ENCODE data around the gene ZC3H7A.

ZC3H7A gene

GRCh38 chr16:11740567-11740966 lies 56.5 kb downstream of the ZC3H7A start:
- DNase-seq (ENCODE audit: low read depth in 4 of 4, low spot score in 1 of 4) = no peak

- no peak for DNase-seq (ENCODE audit: low read depth in 4 of 4, low spot score in 1 of 4)
Observed at GRCh38 chr16:11738742-11739544, 58.1 kb downstream of the ZC3H7A start.

GRCh38 chr16:11737713-11738112 lies 59.3 kb downstream of the ZC3H7A start:
- DNase-seq (ENCODE audit: low read depth in 4 of 4, low spot score in 1 of 4) = no peak

- DNase-seq (ENCODE audit: low read depth in 4 of 4, low spot score in 1 of 4) = no peak
Observed at GRCh38 chr16:11736903-11737302, 60.2 kb downstream of the ZC3H7A start.

GRCh38 chr16:11735787-11736186 lies 61.3 kb downstream of the ZC3H7A start:
- DNase-seq (ENCODE audit: low read depth in 4 of 4, low spot score in 1 of 4) = no peak

GRCh38 chr16:11734653-11735043 lies 62.4 kb downstream of the ZC3H7A start:
- no peak for DNase-seq (ENCODE audit: low read depth in 4 of 4, low spot score in 1 of 4)

- DNase-seq (ENCODE audit: low read depth in 4 of 4, low spot score in 1 of 4) = no peak
Observed at GRCh38 chr16:11734025-11734652, 62.9 kb downstream of the ZC3H7A start.

GRCh38 chr16:11731222-11731621 lies 65.8 kb downstream of the ZC3H7A start:
- no peak for DNase-seq (ENCODE audit: low read depth in 4 of 4, low spot score in 1 of 4)

GRCh38 chr16:11729787-11730186 lies 67.3 kb downstream of the ZC3H7A start:
- DNase-seq (ENCODE audit: low read depth in 4 of 4, low spot score in 1 of 4) = no peak

- DNase-seq (ENCODE audit: low read depth in 4 of 4, low spot score in 1 of 4) = no peak
Observed at GRCh38 chr16:11727796-11728543, 69.1 kb downstream of the ZC3H7A start.

- DNase-seq (ENCODE audit: low read depth in 4 of 4, low spot score in 1 of 4) = no peak
Observed at GRCh38 chr16:11726008-11726407, 71.0 kb downstream of the ZC3H7A start.

- DNase-seq (ENCODE audit: low read depth in 4 of 4, low spot score in 1 of 4) = no peak
Observed at GRCh38 chr16:11725457-11725856, 71.6 kb downstream of the ZC3H7A start.

- DNase-seq (ENCODE audit: low read depth in 4 of 4, low spot score in 1 of 4) = no peak
Observed at GRCh38 chr16:11722468-11722808, 74.6 kb downstream of the ZC3H7A start.

- no peak for DNase-seq (ENCODE audit: low read depth in 4 of 4, low spot score in 1 of 4)
Observed at GRCh38 chr16:11721781-11722467, 75.1 kb downstream of the ZC3H7A start.

GRCh38 chr16:11719762-11720161 lies 77.3 kb downstream of the ZC3H7A start:
- no peak for DNase-seq (ENCODE audit: low read depth in 4 of 4, low spot score in 1 of 4)

GRCh38 chr16:11719171-11719570 lies 77.9 kb downstream of the ZC3H7A start:
- DNase-seq (ENCODE audit: low read depth in 4 of 4, low spot score in 1 of 4) = no peak

- DNase-seq (ENCODE audit: low read depth in 4 of 4, low spot score in 1 of 4) = no peak
Observed at GRCh38 chr16:11717811-11718210, 79.2 kb downstream of the ZC3H7A start.

GRCh38 chr16:11716336-11716735 lies 80.7 kb downstream of the ZC3H7A start:
- no peak for DNase-seq (ENCODE audit: low read depth in 4 of 4, low spot score in 1 of 4)

GRCh38 chr16:11715246-11715947 lies 81.7 kb downstream of the ZC3H7A start:
- DNase-seq (ENCODE audit: low read depth in 4 of 4, low spot score in 1 of 4) = no peak

GRCh38 chr16:11712122-11712521 lies 84.9 kb downstream of the ZC3H7A start:
- DNase-seq (ENCODE audit: low read depth in 4 of 4, low spot score in 1 of 4) = no peak

- no peak for DNase-seq (ENCODE audit: low read depth in 4 of 4, low spot score in 1 of 4)
Observed at GRCh38 chr16:11711662-11712061, 85.4 kb downstream of the ZC3H7A start.
